Measurements from ENCODE around the gene FOXP1. TPM values are rescaled to one million over a fixed set of nuclear protein-coding genes. Genes with fewer than 3 reads are reported as not detected.

Gene FOXP1
- total and polyA plus RNA-seq, 4 donors: 4.9 to 35.4 (median 32.0) TPM

GRCh38 chr3:71389911-71390573, 193.5 kb downstream of the FOXP1 start:
- Histone ChIP-seq H3K36me3 (ENCODE audit: control insufficient read depth in 4 of 4, insufficient read depth in 3 of 4, low read depth in 1 of 4, low read length in 3 of 4) (no peaks in the 10 kb centered on the region), H3K27ac (ENCODE audit: low read depth in 1 of 2, low read length in 2 of 2) (peak overlapping the region in 1 of 2 donors; percentile 3), H3K27me3 (ENCODE audit: control insufficient read depth in 4 of 4, insufficient read depth in 4 of 4, low read length in 3 of 4) (no peaks in the 10 kb centered on the region), H3K4me3 (ENCODE audit: low read depth in 1 of 3, low read length in 3 of 3) (no peak overlapping the region), H3K9me3 (ENCODE audit: control insufficient read depth in 4 of 4, low read length in 3 of 4) (no peaks in the 10 kb centered on the region), H3K4me1 (ENCODE audit: control insufficient read depth in 4 of 4, insufficient read depth in 4 of 4, low read length in 3 of 4) (peaks cover 0 to 17% (median 11%) of the 10 kb centered on the region in 4 donors), H3K9ac (ENCODE audit: low read depth in 1 of 2, low read length in 2 of 2) (no peak overlapping the region)
- TF ChIP-seq HNF4G (IDR thresholded peaks at IDR 0.05) (no peak), ATF3 (IDR thresholded peaks at IDR 0.05) (no peak), RXRA (IDR thresholded peaks at IDR 0.05) (no peak), YY1 (IDR thresholded peaks at IDR 0.05) (peak; percentile 40), ZBTB33 (IDR thresholded peaks at IDR 0.05) (peak; percentile 31), MAX (IDR thresholded peaks at IDR 0.05) (no peak), HNF4A (conservative IDR thresholded peaks at IDR 0.05) (peak; percentile 26 to 40), JUND (IDR thresholded peaks at IDR 0.05) (peak in 1 of 2 donors; percentile 15), REST (IDR thresholded peaks at IDR 0.05) (no peak), NR2F2 (IDR thresholded peaks at IDR 0.05) (no peak), TAF1 (conservative IDR thresholded peaks at IDR 0.05) (no peak), RAD21 (IDR thresholded peaks at IDR 0.05) (peak; percentile 36 to 62), EGR1 (IDR thresholded peaks at IDR 0.05; ENCODE audit: low read depth in 2 of 2) (no peak), GABPA (IDR thresholded peaks at IDR 0.05 in 1 of 2, conservative IDR thresholded peaks at IDR 0.05 in 1 of 2) (no peak), FOXA2 (IDR thresholded peaks at IDR 0.05) (peak; percentile 26), FOXA1 (IDR thresholded peaks at IDR 0.05) (peak; percentile 9), CTCF (IDR thresholded peaks at IDR 0.05; ENCODE audit: low read depth, low read length, missing input control) (no peak), SP1 (IDR thresholded peaks at IDR 0.05) (no peak)
- WGBS: 19% methylated on average over 9 of the region's 9 CpGs
- DNase-seq (ENCODE audit: low spot score): no peak
